Nephron (organoid): ENCODE results near the gene MAPK14.

Source experiments
- H3K27ac Mint-ChIP-seq, 3 experiments: 2 replicates each; pipeline ENCODE4 v1.8.0; 2020; ENCODE audit warnings: mixed read lengths in 3 of 3, mild to moderate bottlenecking in 2 of 3, moderate library complexity in 1 of 3
- H3K27me3 Mint-ChIP-seq: 2 replicates; pipeline ENCODE4 v1.8.0; 2021; ENCODE audit warnings: low read depth, mild to moderate bottlenecking, moderate library complexity, mixed read lengths
- H3K36me3 Mint-ChIP-seq: 2 replicates; pipeline ENCODE4 v1.8.0; 2020; ENCODE audit warnings: low read depth, mixed read lengths
- H3K4me1 Mint-ChIP-seq: 2 replicates; pipeline ENCODE4 v1.8.0; 2020; ENCODE audit warnings: mixed read lengths
- H3K4me3 Mint-ChIP-seq, 3 experiments: 2 replicates each; pipeline ENCODE4 v1.8.0; 2020; ENCODE audit warnings: mild to moderate bottlenecking in 3 of 3, mixed read lengths in 3 of 3, moderate library complexity in 2 of 3
- H3K9me3 Mint-ChIP-seq: 2 replicates; pipeline ENCODE4 v1.8.0; 2020; ENCODE audit warnings: mixed read lengths
- TF ChIP-seq, protein P1 (sequence below), 3 experiments: fragments of 200-600 bp; sonication (generic); IDR thresholded peaks; one replicate each; pipeline ENCODE4 v1.5.0; 2021; ENCODE audit warnings: antibody characterized with exemption in 3 of 3; ENCODE audit not compliant: unreplicated experiment in 3 of 3

The MAPK14 gene

GRCh38 chr6:36015666-36016065 lies 11.9 kb upstream of the MAPK14 start:
- Mint-ChIP-seq H3K27ac (no peak overlapping the region), H3K4me1 (no peaks in the 10 kb centered on the region), H3K9me3 (no peaks in the 10 kb centered on the region), H3K27me3 (peaks cover 7% of the 10 kb centered on the region), H3K4me3 (no peak overlapping the region), H3K36me3 (no peaks in the 10 kb centered on the region)
- TF ChIP-seq, protein P1, sequence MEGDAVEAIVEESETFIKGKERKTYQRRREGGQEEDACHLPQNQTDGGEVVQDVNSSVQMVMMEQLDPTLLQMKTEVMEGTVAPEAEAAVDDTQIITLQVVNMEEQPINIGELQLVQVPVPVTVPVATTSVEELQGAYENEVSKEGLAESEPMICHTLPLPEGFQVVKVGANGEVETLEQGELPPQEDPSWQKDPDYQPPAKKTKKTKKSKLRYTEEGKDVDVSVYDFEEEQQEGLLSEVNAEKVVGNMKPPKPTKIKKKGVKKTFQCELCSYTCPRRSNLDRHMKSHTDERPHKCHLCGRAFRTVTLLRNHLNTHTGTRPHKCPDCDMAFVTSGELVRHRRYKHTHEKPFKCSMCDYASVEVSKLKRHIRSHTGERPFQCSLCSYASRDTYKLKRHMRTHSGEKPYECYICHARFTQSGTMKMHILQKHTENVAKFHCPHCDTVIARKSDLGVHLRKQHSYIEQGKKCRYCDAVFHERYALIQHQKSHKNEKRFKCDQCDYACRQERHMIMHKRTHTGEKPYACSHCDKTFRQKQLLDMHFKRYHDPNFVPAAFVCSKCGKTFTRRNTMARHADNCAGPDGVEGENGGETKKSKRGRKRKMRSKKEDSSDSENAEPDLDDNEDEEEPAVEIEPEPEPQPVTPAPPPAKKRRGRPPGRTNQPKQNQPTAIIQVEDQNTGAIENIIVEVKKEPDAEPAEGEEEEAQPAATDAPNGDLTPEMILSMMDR (IDR thresholded peaks at IDR 0.05; ENCODE audit: unreplicated experiment in 3 of 3) = no peak

- no peaks in the 10 kb centered on the region for H3K9me3 Mint-ChIP-seq
- TF ChIP-seq, protein P1 (IDR thresholded peaks at IDR 0.05; ENCODE audit: unreplicated experiment in 3 of 3) = no peak
- H3K27ac Mint-ChIP-seq = no peak overlapping the region
- H3K4me1 Mint-ChIP-seq = no peaks in the 10 kb centered on the region
- H3K36me3 Mint-ChIP-seq = no peaks in the 10 kb centered on the region
- peaks cover 12% of the 10 kb centered on the region for H3K27me3 Mint-ChIP-seq
- no peak overlapping the region for H3K4me3 Mint-ChIP-seq
Observed at GRCh38 chr6:36018339-36018738, 9.3 kb upstream of the MAPK14 start.

GRCh38 chr6:36019167-36019566 lies 8.4 kb upstream of the MAPK14 start:
- Mint-ChIP-seq H3K36me3 (no peaks in the 10 kb centered on the region), H3K9me3 (no peaks in the 10 kb centered on the region), H3K27me3 (peaks cover 19% of the 10 kb centered on the region), H3K4me3 (no peak overlapping the region), H3K27ac (no peak overlapping the region), H3K4me1 (peaks cover 5% of the 10 kb centered on the region)
- TF ChIP-seq, protein P1 (IDR thresholded peaks at IDR 0.05; ENCODE audit: unreplicated experiment in 3 of 3) = no peak

GRCh38 chr6:36020154-36020553 lies 7.5 kb upstream of the MAPK14 start:
- Mint-ChIP-seq H3K36me3 (no peaks in the 10 kb centered on the region), H3K9me3 (no peaks in the 10 kb centered on the region), H3K27ac (no peak overlapping the region), H3K27me3 (peaks cover 25% of the 10 kb centered on the region), H3K4me3 (no peak overlapping the region), H3K4me1 (peaks cover 10% of the 10 kb centered on the region)
- TF ChIP-seq, protein P1 (IDR thresholded peaks at IDR 0.05; ENCODE audit: unreplicated experiment in 3 of 3) = no peak

GRCh38 chr6:36023996-36024795 lies 3.4 kb upstream of the MAPK14 start, which contains the start of gene SLC26A8:
SLC26A8 (minus strand) TSS chr6:36024641; CDS start chr6:36019707, 4,934 bp downstream.
- H3K27me3 Mint-ChIP-seq = peaks cover 28% of the 10 kb centered on the region
- H3K36me3 Mint-ChIP-seq = no peaks in the 10 kb centered on the region
- H3K9me3 Mint-ChIP-seq = no peaks in the 10 kb centered on the region
- peak within 1 kb of the TSS; percentile 12 to 46 (median 36) for H3K4me3 Mint-ChIP-seq
- H3K4me1 Mint-ChIP-seq = peaks cover 32% of the 10 kb centered on the region
- TF ChIP-seq, protein P1 (IDR thresholded peaks at IDR 0.05; ENCODE audit: unreplicated experiment in 3 of 3) = no peak
- peak within 1 kb of the TSS in 2 of 3 experiments; percentile 59 to 71 for H3K27ac Mint-ChIP-seq
